Occipital lobe (tissue), 2 donors: ENCODE data around the gene CHP1. TPM values are rescaled to one million over a fixed set of nuclear protein-coding genes. Genes with fewer than 3 reads are reported as not detected.
"Not testable (repeated sequence)": the region's sequence is repeated elsewhere in the genome, so short reads cannot be mapped to it uniquely, and the experiment has no call there.

ENCODE experiments used
- DNase-seq: peaks from one replicate; lab custom pipeline; 2025; lab: John Stamatoyannopoulos, UW
- total RNA-seq: library from RNA; depleted of rRNA; stranded (reverse); fragments of >200 nt; gene quantifications from one replicate; pipeline ENCODE4 v1.2.3, GENCODE V29; 2014

CHP1 gene
- total RNA-seq: 54.6 TPM

DNA sequence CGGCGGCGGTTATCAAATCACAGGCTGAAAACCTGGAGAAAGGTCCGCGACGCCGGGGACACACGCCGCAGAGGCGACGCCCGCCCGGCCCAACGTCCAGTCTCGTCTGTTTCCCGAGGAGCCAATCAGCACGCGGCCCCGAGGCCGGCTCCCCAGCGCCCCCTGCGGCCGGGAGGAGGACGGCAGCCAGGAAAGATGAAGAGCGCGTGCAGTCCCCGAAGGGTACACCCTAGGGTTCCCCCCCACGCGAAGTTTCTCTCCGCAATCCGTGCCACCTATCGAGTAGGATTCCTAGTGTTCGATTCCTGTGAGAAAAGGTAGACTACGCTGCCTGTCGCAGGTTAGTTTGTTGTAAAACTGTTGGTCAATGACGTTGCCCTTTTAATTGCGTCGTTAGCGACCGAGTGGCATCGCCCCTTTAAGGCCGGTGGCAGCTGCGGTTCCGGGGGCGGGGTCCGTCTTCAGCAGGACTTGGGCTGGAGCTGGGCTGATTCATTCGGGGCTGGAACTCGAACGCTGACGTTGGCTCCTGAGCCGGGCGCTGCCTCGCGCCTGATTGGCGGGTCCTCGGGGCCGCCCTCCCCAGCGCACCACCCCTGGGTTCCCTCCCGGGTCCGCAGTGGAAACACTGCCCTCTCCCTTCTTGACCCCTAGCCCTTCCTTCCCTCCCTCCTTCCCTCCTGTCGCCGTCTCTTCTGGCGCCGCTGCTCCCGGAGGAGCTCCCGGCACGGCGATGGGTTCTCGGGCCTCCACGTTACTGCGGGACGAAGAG lies at the start of gene CHP1, which contains the start of gene EXD1:
TSS of gene CHP1 (plus strand) at position 619 of the 772 bp plus-strand sequence. CDS start at position 734, 115 bp downstream.
TSS of gene EXD1 (minus strand) at position 108 of the 772 bp plus-strand sequence. CDS start 4,182 bp downstream, outside the sequence.
- DNase-seq: peak; percentile 97

DNA sequence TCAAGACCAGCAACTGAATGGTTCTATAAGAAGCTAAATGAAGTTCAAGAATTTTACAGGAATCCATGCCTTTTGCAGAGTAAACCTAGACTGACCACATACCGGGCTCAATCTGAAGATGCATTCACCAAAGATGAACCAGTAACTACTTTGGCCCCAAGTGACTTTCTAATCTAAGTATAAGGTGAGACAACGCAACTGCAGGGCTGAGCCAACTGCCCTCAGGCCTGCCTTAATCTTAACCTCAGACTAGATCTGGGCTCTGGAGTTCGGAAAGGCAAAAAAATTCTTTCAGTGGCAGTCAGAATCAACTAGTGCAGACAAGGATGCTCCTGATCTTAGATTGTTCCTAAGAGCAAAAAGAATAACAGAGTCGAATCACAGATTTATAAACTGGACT lies 48.8 kb upstream of the CHP1 start:
- DNase-seq: no peak

DNA sequence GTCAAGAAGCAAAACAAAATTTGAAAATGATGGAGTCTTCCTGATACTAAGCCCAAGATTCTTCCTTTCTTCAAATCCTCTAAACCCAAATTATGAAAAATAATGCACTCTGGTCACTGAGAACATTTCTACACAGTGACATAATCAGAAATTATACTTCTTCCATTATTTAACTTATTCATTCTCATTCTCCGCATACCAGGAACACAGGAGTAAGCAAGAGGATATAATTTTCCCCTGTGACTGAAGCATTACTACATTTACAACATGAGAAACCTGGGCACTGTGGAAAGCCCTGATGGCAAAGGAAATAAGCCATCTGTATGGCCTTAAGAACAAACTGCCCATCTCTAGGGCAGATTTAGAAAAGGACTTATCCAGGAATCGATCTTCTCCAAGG lies 47.5 kb upstream of the CHP1 start:
- DNase-seq: no peak

GRCh38 chr15:41194444-41194843 lies 36.6 kb upstream of the CHP1 start:
- no peak for DNase-seq

- no peak for DNase-seq
Observed at GRCh38 chr15:41199470-41199869, 31.6 kb upstream of the CHP1 start.

GRCh38 chr15:41203395-41203794 lies 27.7 kb upstream of the CHP1 start:
- DNase-seq: no peak

- no peak for DNase-seq
Observed at GRCh38 chr15:41205315-41205714, 25.8 kb upstream of the CHP1 start.

- DNase-seq: no peak
Observed at GRCh38 chr15:41207687-41208448, 23.2 kb upstream of the CHP1 start.

DNA sequence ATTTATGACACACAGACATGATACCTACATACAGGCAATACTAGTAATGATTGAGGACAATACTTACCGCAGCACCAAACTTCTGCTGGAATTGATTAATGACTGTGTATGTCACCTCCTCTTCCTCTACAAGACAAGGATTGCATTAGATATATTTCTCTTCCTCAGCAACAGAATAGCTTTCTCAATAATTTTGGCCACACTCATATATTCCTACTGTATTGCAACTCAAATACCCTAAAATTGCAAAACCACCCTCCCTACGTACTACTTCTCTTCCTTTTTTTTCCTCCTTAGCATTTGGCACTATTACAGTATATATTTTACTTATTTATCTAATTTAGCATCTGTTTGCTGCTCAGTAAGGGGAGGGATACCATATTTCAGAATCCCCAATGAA lies 15.4 kb upstream of the CHP1 start:
- DNase-seq: no peak

GRCh38 chr15:41218851-41219250 lies 12.2 kb upstream of the CHP1 start:
- no peak for DNase-seq

GRCh38 chr15:41219381-41219780 lies 11.7 kb upstream of the CHP1 start:
- no peak for DNase-seq

- no peak for DNase-seq
Observed at GRCh38 chr15:41230345-41230649, 771 bp upstream of the CHP1 start.

GRCh38 chr15:41231422-41232226 lies 556 bp downstream of the CHP1 start:
- no peak for DNase-seq

- peak; percentile 24 for DNase-seq
Observed at GRCh38 chr15:41233367-41233771, 2.3 kb downstream of the CHP1 start.

DNA sequence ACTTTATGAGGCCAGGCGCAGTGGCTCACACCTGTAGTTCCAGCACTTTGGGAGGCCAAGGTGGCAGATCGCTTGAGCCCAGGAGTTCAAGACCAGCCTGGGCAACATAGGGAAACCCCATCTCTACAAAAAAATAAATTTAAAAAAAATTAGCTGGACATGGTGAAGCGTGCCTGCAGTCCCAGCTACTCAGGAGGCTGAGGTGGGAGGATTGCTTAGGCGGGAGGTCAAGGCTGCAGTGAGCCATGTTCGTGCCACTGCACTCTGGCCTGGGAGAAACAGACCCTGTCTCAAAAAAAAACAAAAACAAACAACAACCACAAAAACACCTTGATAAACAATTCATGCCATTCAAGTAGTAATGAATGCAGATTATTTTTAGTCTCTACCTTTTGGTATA lies 4.2 kb downstream of the CHP1 start:
- DNase-seq: not testable (repeated sequence)

DNA sequence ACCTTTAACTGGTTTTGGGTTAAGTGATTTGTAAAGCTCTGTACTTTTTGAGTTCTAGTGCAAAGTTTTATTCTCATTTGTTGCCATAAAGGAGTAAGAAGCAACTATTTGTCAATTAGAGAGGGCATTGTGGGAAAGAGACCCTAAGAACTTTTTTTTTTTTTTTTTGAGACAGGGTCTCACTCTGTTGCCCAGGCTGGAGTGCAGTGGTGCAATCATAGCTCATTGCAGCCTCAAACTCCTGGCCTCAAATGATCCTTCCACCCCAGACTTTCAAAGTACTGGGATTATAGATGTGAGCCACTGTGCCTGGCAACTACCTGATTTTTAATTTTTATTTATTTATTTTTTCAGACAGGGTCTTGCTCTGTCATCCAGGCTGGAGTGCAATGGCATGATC lies 4.9 kb downstream of the CHP1 start:
- no peak for DNase-seq

GRCh38 chr15:41238100-41238499 lies 7.0 kb downstream of the CHP1 start:
- no peak for DNase-seq

- DNase-seq: no peak
Observed at GRCh38 chr15:41241221-41241964, 10.3 kb downstream of the CHP1 start.

GRCh38 chr15:41250745-41251144 lies 19.7 kb downstream of the CHP1 start:
- DNase-seq: not testable (repeated sequence)

GRCh38 chr15:41251411-41251810 lies 20.3 kb downstream of the CHP1 start:
- no peak for DNase-seq

DNA sequence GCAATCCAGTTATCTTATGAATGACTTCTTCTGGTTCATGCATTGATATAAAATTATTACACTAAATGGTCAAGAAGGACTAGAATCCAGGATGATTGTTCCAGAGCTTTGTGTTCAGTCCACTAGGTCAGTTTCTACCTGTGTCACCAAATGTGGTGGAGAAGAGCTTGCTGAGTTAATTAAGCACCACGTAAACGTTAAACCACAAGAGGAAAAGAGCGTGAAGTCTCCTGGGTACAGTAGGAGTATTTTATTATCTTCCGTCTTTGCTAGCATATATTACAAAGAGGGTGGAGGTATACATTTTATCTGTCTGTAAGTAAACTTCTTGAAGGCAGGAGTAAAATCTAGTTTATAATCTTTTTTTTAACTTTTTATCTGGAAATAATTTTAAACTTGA lies 23.5 kb downstream of the CHP1 start:
- DNase-seq: no peak
